ENCODE measurements around the gene ARMH3.

DNA sequence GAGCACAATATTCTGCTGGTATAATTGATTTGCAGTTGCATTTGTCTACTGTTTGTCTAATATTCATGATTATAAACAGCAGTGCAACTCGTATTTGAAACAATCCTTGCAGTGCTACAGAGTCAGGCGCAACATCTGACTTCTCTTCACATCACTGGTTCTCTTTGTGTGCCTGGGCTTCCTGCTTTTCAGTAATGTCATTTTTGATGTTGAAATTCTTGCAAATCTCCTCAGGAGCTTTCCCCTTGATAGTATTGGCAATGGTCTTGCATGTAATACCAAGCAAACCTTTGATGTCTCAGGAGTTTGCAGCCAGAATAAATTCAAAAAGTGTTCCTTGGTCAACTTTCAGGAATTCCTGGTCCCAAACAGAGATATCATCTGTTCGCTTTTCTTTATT, 29.4 kb upstream of the ARMH3 start:
- TF ChIP-seq, protein P1, sequence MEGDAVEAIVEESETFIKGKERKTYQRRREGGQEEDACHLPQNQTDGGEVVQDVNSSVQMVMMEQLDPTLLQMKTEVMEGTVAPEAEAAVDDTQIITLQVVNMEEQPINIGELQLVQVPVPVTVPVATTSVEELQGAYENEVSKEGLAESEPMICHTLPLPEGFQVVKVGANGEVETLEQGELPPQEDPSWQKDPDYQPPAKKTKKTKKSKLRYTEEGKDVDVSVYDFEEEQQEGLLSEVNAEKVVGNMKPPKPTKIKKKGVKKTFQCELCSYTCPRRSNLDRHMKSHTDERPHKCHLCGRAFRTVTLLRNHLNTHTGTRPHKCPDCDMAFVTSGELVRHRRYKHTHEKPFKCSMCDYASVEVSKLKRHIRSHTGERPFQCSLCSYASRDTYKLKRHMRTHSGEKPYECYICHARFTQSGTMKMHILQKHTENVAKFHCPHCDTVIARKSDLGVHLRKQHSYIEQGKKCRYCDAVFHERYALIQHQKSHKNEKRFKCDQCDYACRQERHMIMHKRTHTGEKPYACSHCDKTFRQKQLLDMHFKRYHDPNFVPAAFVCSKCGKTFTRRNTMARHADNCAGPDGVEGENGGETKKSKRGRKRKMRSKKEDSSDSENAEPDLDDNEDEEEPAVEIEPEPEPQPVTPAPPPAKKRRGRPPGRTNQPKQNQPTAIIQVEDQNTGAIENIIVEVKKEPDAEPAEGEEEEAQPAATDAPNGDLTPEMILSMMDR (IDR thresholded peaks at IDR 0.05) = no peak
- TF ChIP-seq CREM (CRISPR knock-in tag; IDR thresholded peaks at IDR 0.05) (no peak), ESRRA (CRISPR knock-in tag; IDR thresholded peaks at IDR 0.05; ENCODE audit: borderline replicate concordance) (no peak), TEAD4 (CRISPR knock-in tag; IDR thresholded peaks at IDR 0.05) (no peak), OVOL2 (CRISPR knock-in tag; IDR thresholded peaks at IDR 0.05; ENCODE audit: borderline replicate concordance) (no peak), TP53 (CRISPR knock-in tag; IDR thresholded peaks at IDR 0.05) (no peak), SP1 (CRISPR knock-in tag; conservative IDR thresholded peaks at IDR 0.05) (no peak)
